ENCODE measurements around the gene GPX5.

GPX5 gene

GRCh38 chr6:28555136-28555535 is 29.5 kb downstream of the GPX5 start:
- no peak for DNase-seq (ENCODE audit: low read depth)

DNA sequence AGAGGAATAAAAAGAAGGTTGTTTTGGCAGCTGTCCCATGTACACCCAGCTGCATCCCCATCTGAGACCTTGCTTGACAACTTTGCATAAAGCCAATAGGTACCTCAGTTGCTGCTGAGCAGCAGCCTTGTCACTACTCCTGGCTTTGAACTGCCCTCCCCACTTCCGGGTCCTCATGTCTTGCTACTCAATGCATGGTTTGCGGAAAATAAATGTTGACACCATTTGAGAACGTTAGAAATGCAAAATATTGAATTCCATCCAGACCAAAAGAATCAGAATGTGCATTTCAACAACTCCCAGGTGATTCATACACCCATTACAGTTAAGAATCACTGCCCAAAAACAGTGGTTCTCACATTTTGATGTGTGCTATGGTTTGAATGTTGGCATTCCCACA is 32.9 kb downstream of the GPX5 start:
- DNase-seq (ENCODE audit: low read depth): no peak

DNA sequence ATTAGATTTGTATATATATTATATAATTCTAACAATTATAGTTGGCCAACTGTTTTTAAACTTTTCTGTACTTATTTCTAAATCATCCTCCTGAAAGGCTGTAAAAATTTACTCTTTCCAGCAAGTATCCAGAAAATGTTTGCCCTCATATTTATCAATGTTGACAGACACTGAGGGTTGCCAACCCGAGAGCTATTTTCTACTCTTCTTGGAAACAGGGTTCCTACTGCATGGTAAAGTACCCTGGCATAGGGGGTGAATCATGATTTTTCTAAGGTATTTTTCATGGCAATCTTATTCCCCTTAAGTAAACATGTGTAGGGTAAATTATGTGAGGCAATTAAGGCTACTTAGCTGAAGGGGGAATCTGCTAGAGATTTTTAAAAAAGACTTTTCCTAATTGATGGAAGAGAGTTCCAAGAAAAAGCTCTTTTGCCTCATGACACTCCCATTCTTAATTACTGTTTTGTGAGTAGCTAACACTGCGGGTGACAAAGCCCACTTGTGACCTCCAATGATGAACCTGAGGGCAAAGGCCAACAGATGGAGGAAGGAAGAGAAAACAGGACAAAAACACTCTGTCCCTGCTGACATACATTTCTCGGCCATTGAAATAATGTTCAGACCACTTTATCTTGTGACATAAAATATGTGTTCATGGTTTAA is 37.9 kb downstream of the GPX5 start:
- DNase-seq (ENCODE audit: low read depth): no peak

DNA sequence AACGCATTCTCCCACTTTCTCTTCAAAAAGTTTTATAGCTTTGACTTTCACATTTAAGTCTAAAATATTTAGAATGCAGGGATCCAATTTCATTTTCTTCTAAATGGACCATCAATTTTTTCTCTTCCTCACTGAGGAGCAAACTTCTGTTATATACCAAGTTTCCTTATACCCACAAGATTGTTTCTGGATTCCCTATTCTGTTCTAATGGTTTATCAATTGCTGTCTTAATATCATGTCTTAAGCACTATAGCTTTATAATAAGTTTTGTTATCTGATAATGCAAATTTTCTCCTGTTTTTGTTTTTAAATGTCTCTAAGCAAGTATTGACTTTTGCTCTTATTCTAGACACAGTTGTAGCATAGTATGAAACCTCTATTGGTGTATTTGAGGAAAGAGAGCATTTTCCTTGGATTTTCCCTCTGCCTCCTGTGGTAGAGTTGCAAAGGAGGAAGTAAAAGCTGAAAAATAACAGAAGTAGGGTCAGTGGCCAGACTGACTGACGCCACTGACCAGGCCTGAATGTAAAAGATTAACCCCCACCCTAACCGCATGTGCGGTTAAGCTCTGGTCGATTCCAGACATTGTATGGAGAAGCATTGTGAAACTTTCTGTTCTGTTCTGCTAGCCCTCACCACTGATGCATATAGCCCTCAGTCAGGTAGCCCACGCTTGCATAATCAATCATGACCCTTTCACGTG is 40.3 kb downstream of the GPX5 start:
- no peak for DNase-seq (ENCODE audit: low read depth)

DNA sequence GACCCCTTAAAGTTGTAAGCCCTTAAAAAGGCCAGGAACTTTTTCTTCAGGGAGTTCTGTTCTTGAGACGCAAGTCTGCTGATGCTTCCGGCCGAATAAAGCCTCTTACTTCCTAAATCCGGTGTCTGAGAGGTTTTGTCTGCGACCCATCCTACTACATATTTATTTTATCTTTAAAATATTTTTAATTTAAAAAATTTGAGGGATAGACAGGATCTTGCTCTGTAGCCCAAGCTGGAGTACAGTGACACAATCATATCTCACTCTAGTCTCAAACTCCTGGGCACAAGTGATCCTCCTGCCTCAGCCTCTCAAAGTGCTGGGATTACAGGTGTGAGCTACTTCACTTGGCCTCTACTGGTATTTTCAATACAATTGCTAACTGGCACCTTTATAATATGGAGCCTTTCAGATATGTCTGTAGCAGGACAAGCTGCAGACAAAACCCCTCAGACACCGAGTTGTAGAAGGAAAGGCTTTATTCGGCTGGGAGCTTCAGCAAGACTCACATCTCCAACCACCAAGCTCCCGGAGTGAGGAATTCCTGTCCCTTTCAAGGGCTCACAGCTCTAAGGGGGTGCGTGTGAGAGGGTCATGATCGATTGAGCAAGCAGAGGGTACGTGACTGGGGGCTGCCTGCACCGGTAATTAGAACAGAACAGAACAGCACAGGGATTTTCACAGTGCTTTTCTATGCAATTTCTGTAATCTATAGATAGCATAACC is 41.0 kb downstream of the GPX5 start:
- no peak for DNase-seq (ENCODE audit: low read depth)

- no peak for DNase-seq (ENCODE audit: low read depth)
These were observed 41.8 kb downstream of the GPX5 start for GRCh38 chr6:28567506-28567905.

GRCh38 chr6:28568515-28569108 is 42.9 kb downstream of the GPX5 start:
- DNase-seq (ENCODE audit: low read depth): no peak

DNA sequence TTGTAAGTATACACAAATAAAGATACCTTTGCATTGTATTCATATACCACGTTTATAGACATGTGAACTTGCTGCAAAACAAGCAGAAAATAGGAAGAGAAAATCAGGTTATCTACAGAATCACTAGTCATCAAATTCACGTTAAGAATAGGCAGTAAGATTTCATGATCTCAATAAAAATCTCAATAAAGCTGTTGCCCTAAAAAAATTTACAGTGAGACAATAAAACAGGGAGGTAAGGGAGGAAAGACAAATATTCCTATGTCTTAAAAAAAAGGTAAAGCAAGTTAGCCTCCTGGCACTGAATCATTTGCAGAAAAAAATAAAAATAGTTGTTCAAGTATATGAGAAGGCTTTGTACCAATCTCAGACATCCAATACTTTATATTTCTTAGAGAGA is 44.1 kb downstream of the GPX5 start:
- DNase-seq (ENCODE audit: low read depth): no peak

GRCh38 chr6:28580475-28580874 is 54.8 kb downstream of the GPX5 start:
- no peak for DNase-seq (ENCODE audit: low read depth)

DNA sequence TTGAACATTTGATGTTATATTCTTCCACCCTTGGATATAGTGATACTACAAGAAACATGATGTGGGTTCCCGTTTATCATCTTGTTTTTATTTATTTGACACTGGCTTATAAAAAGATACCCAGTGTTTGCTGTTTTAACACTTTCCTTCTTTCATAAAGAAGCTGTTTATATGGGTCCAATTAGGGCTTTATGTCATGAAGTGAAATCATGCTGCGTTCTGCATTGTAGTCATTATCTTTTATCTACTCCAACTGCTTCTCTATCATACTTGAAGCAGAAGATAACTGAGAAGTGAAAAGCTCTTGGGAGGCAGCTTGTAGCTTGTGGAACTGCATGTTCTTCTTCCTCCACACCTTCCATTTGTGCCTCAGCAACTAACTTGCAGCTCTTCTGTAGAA is 57.8 kb downstream of the GPX5 start:
- DNase-seq (ENCODE audit: low read depth): no peak
